PC-3 (cell line): ENCODE data around the gene AKIRIN1. TPM values are rescaled to one million over a fixed set of nuclear protein-coding genes. Genes with fewer than 3 reads are reported as not detected.
"Not testable (repeated sequence)": the region's sequence is repeated elsewhere in the genome, so short reads cannot be mapped to it uniquely, and the experiment has no call there.

ENCODE experiments used
- ATAC-seq: fragments of 200-7000 bp; cut with Tn5 transposase; 2 replicates; pipeline ENCODE4 v1.9.1; 2020; ENCODE audit warnings: mild to moderate bottlenecking, moderate library complexity
- BruUV-seq: library from RNA; stranded (reverse); fragments of 400-500 nt; replicated peaks from 2 replicates; lab custom pipeline; 2021; lab: Mats Ljungman, UMichigan
- CTCF ChIA-PET: fragments of 300-600 bp; sonication (Branson Sonifier 250); formaldehyde crosslinking; loops from one replicate; lab custom pipeline; 2022; ENCODE audit warnings: antibody characterized with exemption; lab: Charles Lee
- POLR2A ChIA-PET: fragments of 300-600 bp; sonication (Branson Sonifier 250); formaldehyde crosslinking; loops from one replicate; lab custom pipeline; 2022; ENCODE audit warnings: antibody characterized with exemption; ENCODE audit not compliant: unreplicated experiment; lab: Charles Lee
- DNase-seq: peaks from one replicate; pipeline ENCODE4 v3.0.0-alpha.2; 2015
- H2AFZ ChIP-seq: fragments of 300-600 bp; sonication (generic); 2 replicates; pipeline ENCODE4 v1.6.0; 2016; ENCODE audit warnings: antibody characterized with exemption, low read length
- H3F3A ChIP-seq: fragments of 300-600 bp; sonication (generic); one replicate; pipeline ENCODE4 v1.6.0; 2017; ENCODE audit warnings: antibody characterized with exemption, low read length, control low read depth, mild to moderate bottlenecking; ENCODE audit not compliant: unreplicated experiment
- H3K27ac ChIP-seq: fragments of 300-600 bp; sonication (generic); 2 replicates; pipeline ENCODE4 v1.5.1; 2016; ENCODE audit warnings: mild to moderate bottlenecking, low read length
- H3K27me3 ChIP-seq: fragments of 300-600 bp; sonication (generic); 2 replicates; pipeline ENCODE4 v1.6.1; 2016; ENCODE audit warnings: low read length, mixed read lengths
- H3K36me3 ChIP-seq: fragments of 300-600 bp; sonication (generic); 2 replicates; pipeline ENCODE4 v1.6.1; 2016; ENCODE audit warnings: low read depth, mixed run types, low read length, mixed read lengths
- H3K4me1 ChIP-seq: fragments of 300-600 bp; sonication (generic); 2 replicates; pipeline ENCODE4 v1.5.1; 2016; ENCODE audit warnings: low read length; ENCODE audit not compliant: insufficient read depth
- H3K4me2 ChIP-seq: fragments of 300-600 bp; sonication (generic); 2 replicates; pipeline ENCODE4 v1.6.0; 2016; ENCODE audit warnings: low read length
- H3K4me3 ChIP-seq: fragments of 300-600 bp; sonication (generic); 2 replicates; pipeline ENCODE4 v1.5.1; 2016; ENCODE audit warnings: mild to moderate bottlenecking, low read length, mixed read lengths
- H3K79me2 ChIP-seq: fragments of 300-600 bp; sonication (generic); 2 replicates; pipeline ENCODE4 v1.6.1; 2017; ENCODE audit warnings: low read length, mixed read lengths
- H3K9ac ChIP-seq: fragments of 300-600 bp; sonication (generic); 2 replicates; pipeline ENCODE4 v1.6.0; 2016; ENCODE audit warnings: mild to moderate bottlenecking, low read length
- H3K9me2 ChIP-seq: fragments of 300-600 bp; sonication (generic); replicated peaks from 2 replicates; pipeline ENCODE4 v1.6.1; 2016; ENCODE audit warnings: mixed run types, low read length, mixed read lengths
- H3K9me3 ChIP-seq: fragments of 300-600 bp; sonication (generic); 2 replicates; pipeline ENCODE4 v1.6.1; 2016; ENCODE audit warnings: low read length, mixed read lengths
- H4K20me1 ChIP-seq: fragments of 300-600 bp; sonication (generic); 2 replicates; pipeline ENCODE4 v1.6.1; 2016; ENCODE audit warnings: low read length, mixed read lengths
- EZH2 ChIP-seq: fragments of 300-600 bp; sonication (generic); IDR thresholded peaks from one replicate; pipeline ENCODE4 v1.6.1; 2017; ENCODE audit warnings: antibody characterized with exemption, mild to moderate bottlenecking, low read length; ENCODE audit not compliant: unreplicated experiment
- EZH2phosphoT487 ChIP-seq: fragments of 300-600 bp; sonication (generic); IDR thresholded peaks from 2 replicates; pipeline ENCODE4 v1.6.1; 2018; ENCODE audit warnings: mild to moderate bottlenecking, antibody characterized with exemption, low read length, borderline replicate concordance
- intact Hi-C: fragments of 100-400 bp; cut with micrococcal nuclease; formaldehyde crosslinking; loops from 2 replicates; pipeline ENCODE4 v1.9.0; 2023
- total RNA-seq: library from RNA; depleted of rRNA; stranded (reverse); fragments of >200 nt; gene quantifications from 2 replicates; pipeline ENCODE4 v1.2.3, GENCODE V29; 2014
- TF ChIP-seq, protein P1 (sequence below): fragments of 300-600 bp; sonication (generic); conservative IDR thresholded peaks from 2 replicates; pipeline ENCODE4 v1.5.1; 2017; ENCODE audit warnings: antibody characterized with exemption, low read depth, mild to moderate bottlenecking, low read length

The AKIRIN1 gene
- total RNA-seq, 1 experiment from 2014 or later, result 58.6 TPM

DNA sequence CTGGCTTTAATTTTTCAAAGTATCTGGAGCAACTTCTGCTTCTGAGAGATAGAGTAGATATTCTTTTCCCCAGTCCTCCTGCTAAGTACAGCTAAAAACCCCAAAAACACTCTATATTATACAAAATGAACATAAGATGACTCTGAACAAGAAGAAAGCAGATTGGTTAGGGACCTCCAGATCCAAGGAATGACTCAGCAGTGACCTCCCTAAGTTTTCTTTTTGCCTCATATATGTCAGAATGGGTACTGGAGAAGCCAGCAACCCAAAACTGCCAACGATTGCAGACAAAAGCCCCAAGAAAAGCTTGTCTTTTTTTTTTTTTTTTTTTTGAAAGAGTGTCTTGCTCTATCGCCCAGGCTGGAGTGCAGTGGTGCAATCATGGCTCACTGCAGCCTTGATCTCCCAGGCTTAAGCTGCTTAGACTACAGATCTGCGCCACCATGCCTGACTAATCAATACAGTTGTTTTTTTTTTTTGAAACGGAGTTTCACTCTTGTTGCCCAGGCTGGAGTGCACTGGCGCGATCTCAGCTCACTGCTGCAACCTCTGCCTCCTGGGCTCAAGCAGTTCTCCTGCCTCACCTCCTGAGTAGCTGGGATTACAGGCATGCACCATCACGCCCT lies 57.8 kb downstream of the AKIRIN1 start:
- Histone ChIP-seq H3K9ac (no peak overlapping the region), H3K36me3 (no peaks in the 10 kb centered on the region)
- POLR2A ChIA-PET, result no interaction called here

DNA sequence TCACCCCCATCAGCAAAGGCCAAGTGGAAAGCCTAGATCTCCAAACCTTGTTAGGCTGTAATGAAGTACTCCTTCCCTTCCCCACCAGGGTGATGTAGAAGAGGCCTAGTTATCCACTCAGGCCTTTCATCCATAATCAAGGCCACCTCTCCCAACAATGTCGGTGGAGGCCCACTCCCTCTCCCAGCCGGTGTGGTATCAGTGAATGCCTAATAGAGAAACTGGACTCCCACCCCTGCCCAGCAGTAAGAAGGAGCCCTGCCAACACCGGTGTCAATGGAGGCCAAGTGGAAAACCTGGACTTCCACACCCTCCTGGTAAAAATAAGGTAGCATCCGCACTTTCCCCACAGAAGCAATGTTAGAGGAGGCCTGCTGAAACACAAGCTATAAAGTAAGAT lies 58.9 kb downstream of the AKIRIN1 start:
- Histone ChIP-seq H3K9me2 (no peaks in the 10 kb centered on the region), H3K4me3 (no peak overlapping the region), H3K27me3 (no peaks in the 10 kb centered on the region), H3K4me2 (no peak overlapping the region), H3K36me3 (no peaks in the 10 kb centered on the region), H3K9me3 (no peaks in the 10 kb centered on the region), H3K79me2 (no peaks in the 10 kb centered on the region), H3K27ac (no peak overlapping the region), H2AFZ (no peak overlapping the region), H3K9ac (no peak overlapping the region), H3F3A (no peaks in the 10 kb centered on the region), H4K20me1 (no peaks in the 10 kb centered on the region), H3K4me1 (no peaks in the 10 kb centered on the region)
- no peak for ATAC-seq
- intact Hi-C loops, result no loop called here
- POLR2A ChIA-PET, result no interaction called here
- CTCF ChIA-PET, result no interaction called here
- TF ChIP-seq EZH2phosphoT487 (no peak), EZH2 (no peak)
- TF ChIP-seq, protein P1, sequence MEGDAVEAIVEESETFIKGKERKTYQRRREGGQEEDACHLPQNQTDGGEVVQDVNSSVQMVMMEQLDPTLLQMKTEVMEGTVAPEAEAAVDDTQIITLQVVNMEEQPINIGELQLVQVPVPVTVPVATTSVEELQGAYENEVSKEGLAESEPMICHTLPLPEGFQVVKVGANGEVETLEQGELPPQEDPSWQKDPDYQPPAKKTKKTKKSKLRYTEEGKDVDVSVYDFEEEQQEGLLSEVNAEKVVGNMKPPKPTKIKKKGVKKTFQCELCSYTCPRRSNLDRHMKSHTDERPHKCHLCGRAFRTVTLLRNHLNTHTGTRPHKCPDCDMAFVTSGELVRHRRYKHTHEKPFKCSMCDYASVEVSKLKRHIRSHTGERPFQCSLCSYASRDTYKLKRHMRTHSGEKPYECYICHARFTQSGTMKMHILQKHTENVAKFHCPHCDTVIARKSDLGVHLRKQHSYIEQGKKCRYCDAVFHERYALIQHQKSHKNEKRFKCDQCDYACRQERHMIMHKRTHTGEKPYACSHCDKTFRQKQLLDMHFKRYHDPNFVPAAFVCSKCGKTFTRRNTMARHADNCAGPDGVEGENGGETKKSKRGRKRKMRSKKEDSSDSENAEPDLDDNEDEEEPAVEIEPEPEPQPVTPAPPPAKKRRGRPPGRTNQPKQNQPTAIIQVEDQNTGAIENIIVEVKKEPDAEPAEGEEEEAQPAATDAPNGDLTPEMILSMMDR, result no peak
- DNase-seq, result no peak
- no TSS peak for BruUV-seq

More for the DNA sequence above, 57.8 kb downstream of the AKIRIN1 start:
- Histone ChIP-seq H3K9me2 (no peaks in the 10 kb centered on the region), H3F3A (no peaks in the 10 kb centered on the region), H3K4me3 (no peak overlapping the region), H2AFZ (no peak overlapping the region), H3K27me3 (no peaks in the 10 kb centered on the region), H3K4me2 (no peak overlapping the region), H3K9me3 (no peaks in the 10 kb centered on the region), H4K20me1 (no peaks in the 10 kb centered on the region), H3K27ac (no peak overlapping the region), H3K79me2 (no peaks in the 10 kb centered on the region), H3K4me1 (no peaks in the 10 kb centered on the region)
- intact Hi-C loops, result no loop called here
- no TSS peak for BruUV-seq
- DNase-seq (no peak), ATAC-seq (no peak)
- TF ChIP-seq, protein P1, result no peak
- TF ChIP-seq EZH2phosphoT487 (no peak), EZH2 (no peak)
- CTCF ChIA-PET, result no interaction called here

DNA sequence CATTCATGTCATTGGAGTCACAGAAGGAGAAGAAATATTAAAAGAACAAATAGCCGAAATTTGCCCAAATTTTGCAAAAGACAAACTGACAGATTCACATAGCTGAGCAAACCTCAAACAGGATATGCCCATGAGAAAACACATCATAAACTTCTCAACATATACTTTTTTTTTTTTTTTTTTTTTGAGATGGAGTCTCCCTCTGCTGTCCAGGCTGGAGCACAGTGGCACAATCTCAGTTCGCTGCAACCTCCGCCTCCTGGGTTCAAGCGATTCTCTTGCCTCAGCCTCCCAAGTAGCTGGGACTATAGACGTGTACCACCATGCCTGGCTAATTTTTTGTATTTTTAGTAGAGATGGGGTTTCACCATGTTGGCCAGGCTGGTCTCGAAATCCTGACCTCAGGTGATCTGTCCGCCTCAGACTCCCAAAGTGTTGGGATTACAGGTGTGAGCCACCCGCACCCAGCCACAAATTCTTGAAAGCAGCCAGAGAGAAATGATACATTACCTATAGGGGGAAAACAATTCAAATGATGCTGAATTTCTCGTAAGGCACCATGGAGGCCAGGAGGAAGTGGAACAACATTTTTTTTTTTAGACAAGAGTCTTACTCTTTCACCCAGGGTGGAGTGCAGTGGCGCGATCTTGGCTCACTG lies 60.2 kb downstream of the AKIRIN1 start:
- H4K20me1 ChIP-seq, H3K27me3 ChIP-seq, H3F3A ChIP-seq, H2AFZ ChIP-seq, H3K9me3 ChIP-seq, H3K4me3 ChIP-seq, H3K79me2 ChIP-seq, H3K9ac ChIP-seq, H3K4me1 ChIP-seq, DNase-seq, CTCF ChIA-PET, H3K9me2 ChIP-seq, H3K36me3 ChIP-seq, ATAC-seq, BruUV-seq, intact Hi-C loops, H3K27ac ChIP-seq, H3K4me2 ChIP-seq: not testable (repeated sequence)
- POLR2A ChIA-PET, result interaction anchor here (0.6 kb wide), 1 partner anchor 140 kb away, joined by 3 read pairs; no protein-coding TSS in a partner anchor
